Activated B cell treated with CpG ODN at 0.5 μM for 24 hours (primary cell): ENCODE data around the gene ENPP7. TPM values are rescaled to one million over a fixed set of nuclear protein-coding genes. Genes with fewer than 3 reads are reported as not detected.
"Not testable (repeated sequence)": the region's sequence is repeated elsewhere in the genome, so short reads cannot be mapped to it uniquely, and the experiment has no call there.

Experiments
- ATAC-seq: fragments of 200-7000 bp; cut with Tn5 transposase; one replicate; pipeline ENCODE4 v1.10.0; 2021; ENCODE audit warnings: low read depth, mild to moderate bottlenecking, moderate library complexity
- CTCF ChIA-PET: fragments of 350-600 bp; sonication (Branson Sonifier 250); formaldehyde crosslinking; loops from one replicate; lab custom pipeline; 2021; ENCODE audit warnings: antibody characterized with exemption; lab: Charles Lee
- POLR2A ChIA-PET: fragments of 350-600 bp; sonication (Branson Sonifier 250); formaldehyde crosslinking; loops from one replicate; lab custom pipeline; 2021; ENCODE audit warnings: antibody characterized with exemption; lab: Charles Lee
- DNase-seq: peaks from one replicate; pipeline ENCODE4 v3.0.0; 2022
- H3K27ac Mint-ChIP-seq: one replicate; pipeline ENCODE4 v1.8.0; 2020; ENCODE audit warnings: mixed read lengths
- H3K27me3 Mint-ChIP-seq: one replicate; pipeline ENCODE4 v1.8.0; 2021; ENCODE audit warnings: mixed read lengths
- H3K36me3 Mint-ChIP-seq: one replicate; pipeline ENCODE4 v1.8.0; 2021; ENCODE audit warnings: low read depth, mixed read lengths
- H3K4me1 Mint-ChIP-seq: one replicate; pipeline ENCODE4 v1.8.0; 2021; ENCODE audit warnings: mixed read lengths
- H3K4me3 Mint-ChIP-seq: one replicate; pipeline ENCODE4 v1.8.0; 2020; ENCODE audit warnings: mild to moderate bottlenecking, mixed read lengths
- H3K9me3 Mint-ChIP-seq: one replicate; pipeline ENCODE4 v1.8.0; 2020; ENCODE audit warnings: mixed read lengths
- intact Hi-C: fragments of 100-400 bp; cut with micrococcal nuclease; formaldehyde crosslinking; loops from one replicate; pipeline ENCODE4 v1.15.1; 2024
- total RNA-seq: library from RNA; stranded (reverse); gene quantifications from 2 replicates; pipeline ENCODE4 v1.2.3, GENCODE V29; 2022
- TF ChIP-seq, protein P1 (sequence below): fragments of 200-600 bp; IDR thresholded peaks from one replicate; pipeline ENCODE4 v1.8.0; 2022; ENCODE audit warnings: antibody characterized with exemption, mild to moderate bottlenecking

ENPP7 gene
- total RNA-seq, 1 donor from 2014 or later = 1.5 TPM

DNA sequence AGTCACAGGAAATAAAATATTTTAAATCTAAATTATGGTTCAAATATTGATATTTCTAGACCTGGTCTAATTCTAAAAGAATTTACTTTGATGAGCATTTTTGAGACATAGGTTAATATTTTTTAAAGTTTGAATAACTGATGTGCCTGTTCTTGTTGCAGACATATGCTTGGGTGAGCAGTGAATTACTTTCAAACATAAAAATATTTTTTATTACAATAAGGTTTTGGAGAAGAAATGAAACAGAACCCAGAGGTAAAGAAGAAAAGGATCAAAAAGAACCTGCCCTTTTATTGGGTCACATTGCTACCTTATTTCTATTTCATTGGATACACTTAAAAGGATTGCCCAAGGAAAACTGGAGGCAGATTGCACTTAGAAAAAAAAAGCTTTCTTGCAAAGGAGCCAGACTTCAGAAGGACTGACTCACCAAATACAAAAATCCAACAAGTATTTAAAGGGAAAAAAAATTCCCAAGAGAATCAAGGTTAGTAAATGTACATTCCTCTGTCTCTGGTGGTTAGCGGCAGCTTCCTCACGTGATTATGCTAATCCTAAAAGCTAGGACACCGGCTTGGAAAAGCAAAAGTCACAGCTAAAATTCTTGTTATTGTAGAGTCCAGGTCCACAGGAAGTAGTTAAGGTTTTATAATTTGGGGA, 18.5 kb downstream of the ENPP7 start:
- Mint-ChIP-seq H3K4me1 (peaks cover 23% of the 10 kb centered on the region), H3K9me3 (no peaks in the 10 kb centered on the region), H3K27me3 (peaks cover 43% of the 10 kb centered on the region), H3K4me3 (no peak overlapping the region), H3K36me3 (no peaks in the 10 kb centered on the region), H3K27ac (no peak overlapping the region)
- ATAC-seq (no peak), DNase-seq (no peak)
- TF ChIP-seq, protein P1, sequence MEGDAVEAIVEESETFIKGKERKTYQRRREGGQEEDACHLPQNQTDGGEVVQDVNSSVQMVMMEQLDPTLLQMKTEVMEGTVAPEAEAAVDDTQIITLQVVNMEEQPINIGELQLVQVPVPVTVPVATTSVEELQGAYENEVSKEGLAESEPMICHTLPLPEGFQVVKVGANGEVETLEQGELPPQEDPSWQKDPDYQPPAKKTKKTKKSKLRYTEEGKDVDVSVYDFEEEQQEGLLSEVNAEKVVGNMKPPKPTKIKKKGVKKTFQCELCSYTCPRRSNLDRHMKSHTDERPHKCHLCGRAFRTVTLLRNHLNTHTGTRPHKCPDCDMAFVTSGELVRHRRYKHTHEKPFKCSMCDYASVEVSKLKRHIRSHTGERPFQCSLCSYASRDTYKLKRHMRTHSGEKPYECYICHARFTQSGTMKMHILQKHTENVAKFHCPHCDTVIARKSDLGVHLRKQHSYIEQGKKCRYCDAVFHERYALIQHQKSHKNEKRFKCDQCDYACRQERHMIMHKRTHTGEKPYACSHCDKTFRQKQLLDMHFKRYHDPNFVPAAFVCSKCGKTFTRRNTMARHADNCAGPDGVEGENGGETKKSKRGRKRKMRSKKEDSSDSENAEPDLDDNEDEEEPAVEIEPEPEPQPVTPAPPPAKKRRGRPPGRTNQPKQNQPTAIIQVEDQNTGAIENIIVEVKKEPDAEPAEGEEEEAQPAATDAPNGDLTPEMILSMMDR = no peak
- POLR2A ChIA-PET = no interaction called here
- intact Hi-C loops = no loop called here
- CTCF ChIA-PET = no interaction called here

DNA sequence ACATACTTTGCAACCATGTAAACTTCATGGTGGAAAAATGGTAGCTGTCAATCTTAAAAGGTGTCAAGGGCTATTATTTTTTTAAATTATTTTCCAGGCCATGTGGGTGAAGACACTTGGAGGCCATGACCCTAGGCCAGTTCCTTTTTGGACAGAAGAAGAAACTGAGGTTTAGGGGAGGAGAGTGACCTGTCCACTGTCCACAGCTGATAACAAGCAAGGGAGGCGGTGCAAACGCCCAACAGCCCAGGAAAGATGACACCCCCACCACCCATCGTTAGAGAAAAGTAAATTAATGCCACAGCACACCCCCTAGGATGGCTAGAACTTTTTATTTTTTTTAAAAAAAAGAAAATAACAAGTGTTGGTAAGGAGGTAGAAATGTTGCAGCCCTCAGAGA, 19.2 kb downstream of the ENPP7 start:
- Mint-ChIP-seq H3K9me3 (no peaks in the 10 kb centered on the region), H3K4me3 (no peak overlapping the region), H3K27ac (no peak overlapping the region), H3K36me3 (no peaks in the 10 kb centered on the region), H3K4me1 (peaks cover 23% of the 10 kb centered on the region), H3K27me3 (peaks cover 47% of the 10 kb centered on the region)
- TF ChIP-seq, protein P1 = no peak
- intact Hi-C loops = no loop called here
- DNase-seq (no peak), ATAC-seq (no peak)
- POLR2A ChIA-PET = no interaction called here
- CTCF ChIA-PET = no interaction called here

DNA sequence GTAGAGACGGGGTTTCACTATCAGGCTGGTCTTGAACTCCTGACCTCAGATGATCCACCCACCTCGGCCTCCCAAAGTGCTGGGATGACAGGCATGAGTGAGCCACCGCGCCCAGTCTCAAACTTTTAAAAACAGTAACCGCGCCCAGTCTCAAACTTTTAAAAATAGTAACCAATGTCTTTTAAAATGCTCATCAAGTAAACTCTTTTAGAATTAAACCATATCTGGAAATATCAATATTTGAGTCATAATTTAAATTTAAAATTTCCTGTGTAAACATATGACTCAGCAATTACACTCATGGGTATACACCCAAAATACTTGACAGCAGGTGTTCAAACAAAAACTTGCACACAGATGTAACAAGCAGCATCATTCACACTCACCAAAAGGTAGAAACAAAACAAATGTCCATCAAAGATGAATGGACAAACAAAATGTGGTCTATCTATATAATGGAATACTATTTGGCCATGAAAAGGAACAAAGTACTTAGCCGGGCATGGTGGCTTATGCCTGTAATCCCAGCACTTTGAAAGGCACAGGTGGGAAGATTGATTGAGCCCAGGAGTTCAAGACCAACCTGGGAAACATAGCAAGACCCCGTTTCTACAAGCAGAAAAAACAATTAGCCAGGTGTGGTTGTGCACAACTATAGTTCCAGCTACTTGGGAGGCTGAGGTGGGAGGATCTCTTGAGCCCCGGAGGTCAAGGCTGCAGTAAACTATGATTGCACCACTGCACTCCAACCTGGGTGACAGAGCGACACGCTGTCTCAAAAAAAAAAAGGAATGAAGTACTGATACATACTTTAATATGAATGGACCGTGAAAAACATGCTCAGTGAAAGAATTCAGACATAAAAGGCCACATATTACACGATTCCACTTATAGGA, 20.2 kb downstream of the ENPP7 start:
- CTCF ChIA-PET = interaction anchor here (0.9 to 1.7 kb wide), 2 partner anchors 9 to 34 kb away, joined by 3 to 7 read pairs; no protein-coding TSS in a partner anchor
- intact Hi-C loops = no loop called here
- Mint-ChIP-seq H3K4me1 (peaks cover 16% of the 10 kb centered on the region), H3K27me3 (peaks cover 43% of the 10 kb centered on the region), H3K36me3 (no peaks in the 10 kb centered on the region), H3K9me3 (no peaks in the 10 kb centered on the region), H3K27ac (no peak overlapping the region), H3K4me3 (no peak overlapping the region)
- ATAC-seq (no peak), DNase-seq (no peak)
- POLR2A ChIA-PET = interaction anchor here (1.1 kb wide), 1 partner anchor 10 kb away, joined by 3 read pairs; no protein-coding TSS in a partner anchor
- TF ChIP-seq, protein P1 = no peak

DNA sequence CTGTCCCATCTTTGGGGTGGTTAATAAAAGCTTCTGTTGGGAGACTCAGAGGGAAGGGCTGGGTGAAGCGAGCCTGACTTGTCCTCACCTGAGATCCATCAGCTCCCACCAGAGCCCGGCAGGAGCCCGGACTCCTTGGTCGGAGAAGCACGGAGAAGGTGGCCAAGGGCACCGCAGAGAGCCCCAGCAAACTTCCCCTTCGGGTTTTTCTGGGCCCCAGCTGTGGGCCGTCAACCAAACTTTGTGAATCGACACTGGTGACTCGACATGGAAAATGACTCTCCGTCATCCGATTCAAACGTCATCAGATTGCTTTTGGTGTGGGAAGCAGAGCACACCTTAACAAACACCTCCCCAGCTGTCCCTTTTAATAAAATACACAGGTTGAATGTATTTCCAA, 21.4 kb downstream of the ENPP7 start:
- CTCF ChIA-PET = interaction anchor here (1.0 to 1.7 kb wide), 2 partner anchors 8 to 10 kb away, joined by 3 to 7 read pairs; no protein-coding TSS in a partner anchor
- H3K36me3 Mint-ChIP-seq = no peaks in the 10 kb centered on the region
- intact Hi-C loops = no loop called here
- H3K27me3 Mint-ChIP-seq = peaks cover 36% of the 10 kb centered on the region
- TF ChIP-seq, protein P1 = no peak
- ATAC-seq (peak; percentile 66), DNase-seq (no peak)
- peaks cover 11% of the 10 kb centered on the region for H3K4me1 Mint-ChIP-seq
- H3K4me3 Mint-ChIP-seq = no peak overlapping the region
- H3K27ac Mint-ChIP-seq = no peak overlapping the region
- H3K9me3 Mint-ChIP-seq = no peaks in the 10 kb centered on the region
- POLR2A ChIA-PET = interaction anchor here (0.6 to 1.1 kb wide), 4 partner anchors 11 to 1288 kb away, joined by 3 to 6 read pairs (median 4); no protein-coding TSS in a partner anchor

GRCh38 chr17:79754370-79754769, 23.6 kb downstream of the ENPP7 start:
- Mint-ChIP-seq H3K27ac (no peak overlapping the region), H3K36me3 (no peaks in the 10 kb centered on the region), H3K4me1 (peaks cover 6% of the 10 kb centered on the region), H3K4me3 (no peak overlapping the region), H3K9me3 (no peaks in the 10 kb centered on the region), H3K27me3 (peaks cover 42% of the 10 kb centered on the region)
- ATAC-seq (no peak), DNase-seq (no peak)
- TF ChIP-seq, protein P1 = no peak
- POLR2A ChIA-PET = no interaction called here
- CTCF ChIA-PET = no interaction called here
- intact Hi-C loops = no loop called here

GRCh38 chr17:79754903-79755302, 24.2 kb downstream of the ENPP7 start:
- H3K9me3 Mint-ChIP-seq, H3K36me3 Mint-ChIP-seq, CTCF ChIA-PET, H3K4me3 Mint-ChIP-seq, intact Hi-C loops, POLR2A ChIA-PET, H3K4me1 Mint-ChIP-seq, DNase-seq, ATAC-seq, H3K27ac Mint-ChIP-seq: not testable (repeated sequence)
- peaks cover 40% of the 10 kb centered on the region for H3K27me3 Mint-ChIP-seq
